Inflammatory macrophage treated with lipopolysaccharide for 4 hours (primary cell): ENCODE data around the gene EBF3.

Experiments used
- DNase-seq: peaks from one replicate; pipeline ENCODE4 v3.0.0-alpha.2; 2020

The EBF3 gene

GRCh38 chr10:129963641-129964501, at the start of gene EBF3:
EBF3 (minus strand) TSS chr10:129964274; CDS start chr10:129963768, 506 bp downstream.
- peak; percentile 30 for DNase-seq

- no peak for DNase-seq
Measured at GRCh38 chr10:130013335-130014262, 49.5 kb upstream of the EBF3 start.

- DNase-seq: no peak
Measured at GRCh38 chr10:130012129-130012528, 48.1 kb upstream of the EBF3 start.

GRCh38 chr10:130010653-130011052, 46.6 kb upstream of the EBF3 start:
- DNase-seq: no peak

- no peak for DNase-seq
Measured at GRCh38 chr10:130009228-130009627, 45.2 kb upstream of the EBF3 start.

GRCh38 chr10:130003787-130004613, 39.9 kb upstream of the EBF3 start:
- no peak for DNase-seq

- DNase-seq: no peak
Measured at GRCh38 chr10:130003166-130003565, 39.1 kb upstream of the EBF3 start.

- no peak for DNase-seq
Measured at GRCh38 chr10:130002606-130003005, 38.5 kb upstream of the EBF3 start.

- DNase-seq: no peak
Measured at GRCh38 chr10:130000918-130001317, 36.8 kb upstream of the EBF3 start.

GRCh38 chr10:129999140-129999539, 35.1 kb upstream of the EBF3 start:
- DNase-seq: no peak

GRCh38 chr10:129993621-129994020, 29.5 kb upstream of the EBF3 start:
- no peak for DNase-seq

- DNase-seq: no peak
Measured at GRCh38 chr10:129992356-129992755, 28.3 kb upstream of the EBF3 start.

- DNase-seq: no peak
Measured at GRCh38 chr10:129982825-129983224, 18.8 kb upstream of the EBF3 start.

GRCh38 chr10:129978980-129979379, 14.9 kb upstream of the EBF3 start:
- no peak for DNase-seq

GRCh38 chr10:129978322-129978721, 14.2 kb upstream of the EBF3 start:
- no peak for DNase-seq

- no peak for DNase-seq
Measured at GRCh38 chr10:129977794-129978193, 13.7 kb upstream of the EBF3 start.

GRCh38 chr10:129973674-129974059, 9.6 kb upstream of the EBF3 start:
- DNase-seq: no peak

GRCh38 chr10:129972966-129973673, 9.0 kb upstream of the EBF3 start:
- no peak for DNase-seq

- no peak for DNase-seq
Measured at GRCh38 chr10:129972145-129972965, 8.3 kb upstream of the EBF3 start.

GRCh38 chr10:129971381-129972144, 7.5 kb upstream of the EBF3 start:
- DNase-seq: peak; percentile 23
